Testis (tissue), 2 donors: ENCODE results near the gene SALL3.

Experiments
- CTCF ChIP-seq, 3 experiments: fragments of 450-650 bp in 2 of 3; fragments of 200-600 bp in 1 of 3; sonication (generic) in 1 of 3; IDR thresholded peaks; one replicate each; pipeline ENCODE4 v1.5.1; 2016 to 2019; ENCODE audit warnings: antibody characterized with exemption in 3 of 3, mild to moderate bottlenecking in 2 of 3, moderate library complexity in 1 of 3
- POLR2A ChIP-seq: fragments of 450-650 bp; IDR thresholded peaks from one replicate; pipeline ENCODE4 v1.6.1; 2017; ENCODE audit warnings: antibody characterized with exemption, mild to moderate bottlenecking, moderate library complexity

DNA sequence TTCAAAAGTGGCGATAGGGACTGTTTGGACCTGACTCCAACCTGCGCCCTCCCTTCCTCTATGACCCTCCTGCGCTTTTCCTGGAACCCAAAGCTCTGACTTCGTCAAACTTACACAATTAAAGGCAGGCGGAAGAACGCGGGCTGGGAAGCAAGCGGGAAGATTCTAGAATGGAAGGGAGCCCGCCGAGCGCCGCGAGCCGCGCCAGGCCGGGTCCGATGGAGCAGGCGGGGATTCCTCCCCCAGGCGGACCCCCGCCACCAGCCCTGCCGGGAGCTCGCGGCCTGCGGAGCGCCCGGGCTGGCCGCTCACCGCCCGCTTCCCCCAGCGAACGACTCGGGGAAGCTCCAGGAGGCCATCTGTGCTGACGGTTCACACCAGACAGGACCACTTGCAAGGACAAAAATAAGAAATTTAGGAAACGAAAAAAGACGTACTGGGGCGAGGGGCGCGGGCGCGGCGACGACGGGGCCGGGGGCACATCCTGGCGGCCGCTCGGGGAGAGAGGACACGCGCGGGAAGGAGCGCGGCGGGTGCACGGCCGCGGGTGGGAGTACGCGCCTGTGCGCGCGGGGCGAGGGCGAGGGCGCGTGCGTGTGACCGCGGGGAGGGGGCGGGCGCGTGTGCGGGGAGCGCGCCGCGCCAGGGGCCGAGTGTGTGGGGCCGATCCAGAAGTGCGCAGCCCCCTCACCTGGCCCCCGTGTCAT, 1.1 kb upstream of the SALL3 start:
- TF ChIP-seq CTCF (IDR thresholded peaks at IDR 0.05): no peak
- no peak for TF ChIP-seq POLR2A
